Iris pigment epithelial cell (primary cell): Measurements from ENCODE around the gene JMJD7.

Experiments used
- DNase-seq: peaks from one replicate; pipeline ENCODE4 v3.0.0-alpha.2; 2011; ENCODE audit warnings: low read depth

JMJD7 gene

GRCh38 chr15:41827880-41828806 lies at the start of gene JMJD7:
Gene JMJD7, plus strand, starts transcription at chr15:41828092. Its CDS starts 33 bp downstream, at chr15:41828125.
- peak; percentile 87 for DNase-seq

GRCh38 chr15:41778521-41778920 lies 49.4 kb upstream of the JMJD7 start:
- DNase-seq: peak; percentile 60

GRCh38 chr15:41779662-41780157 lies 48.2 kb upstream of the JMJD7 start:
- peak; percentile 18 for DNase-seq

- DNase-seq: peak; percentile 70
Measured at GRCh38 chr15:41780266-41780665, 47.6 kb upstream of the JMJD7 start.

GRCh38 chr15:41780727-41781126 lies 47.2 kb upstream of the JMJD7 start:
- DNase-seq: no peak

GRCh38 chr15:41782371-41783282 lies 45.3 kb upstream of the JMJD7 start:
- no peak for DNase-seq

- DNase-seq: no peak
Measured at GRCh38 chr15:41783296-41783695, 44.6 kb upstream of the JMJD7 start.

- DNase-seq: no peak
Measured at GRCh38 chr15:41788262-41788661, 39.6 kb upstream of the JMJD7 start.

- DNase-seq: no peak
Measured at GRCh38 chr15:41789236-41789635, 38.7 kb upstream of the JMJD7 start.

GRCh38 chr15:41789662-41790061 lies 38.2 kb upstream of the JMJD7 start:
- DNase-seq: no peak

GRCh38 chr15:41790169-41790568 lies 37.7 kb upstream of the JMJD7 start:
- DNase-seq: no peak

- peak; percentile 82 for DNase-seq
Measured at GRCh38 chr15:41790756-41791546, 36.9 kb upstream of the JMJD7 start.

- DNase-seq: no peak
Measured at GRCh38 chr15:41791547-41791937, 36.4 kb upstream of the JMJD7 start.

- no peak for DNase-seq
Measured at GRCh38 chr15:41792000-41792637, 35.8 kb upstream of the JMJD7 start.

- peak; percentile 39 for DNase-seq
Measured at GRCh38 chr15:41794081-41794480, 33.8 kb upstream of the JMJD7 start.

- DNase-seq: peak; percentile 56
Measured at GRCh38 chr15:41795996-41796856, 31.7 kb upstream of the JMJD7 start.

GRCh38 chr15:41797201-41797944 lies 30.5 kb upstream of the JMJD7 start:
- no peak for DNase-seq

- no peak for DNase-seq
Measured at GRCh38 chr15:41798607-41799487, 29.0 kb upstream of the JMJD7 start.

- no peak for DNase-seq
Measured at GRCh38 chr15:41799488-41799805, 28.4 kb upstream of the JMJD7 start.
